NCI-H226 (cell line): Measurements from ENCODE around the gene RHOV.
A peak's percentile ranks its signal among the peaks of the same experiment; 100 is the strongest.

ENCODE experiments used
- DNase-seq: peaks from one replicate; pipeline ENCODE4 v3.0.0-alpha.2; 2015

RHOV gene

GRCh38 chr15:40873694-40874561 is at the start of gene RHOV:
Gene RHOV (minus strand): TSS chr15:40874234. CDS start chr15:40874139, 95 bp downstream.
- peak; percentile 31 for DNase-seq

GRCh38 chr15:40923551-40923950 is 49.5 kb upstream of the RHOV start:
- DNase-seq: no peak

- no peak for DNase-seq
These were observed 48.6 kb upstream of the RHOV start for GRCh38 chr15:40922608-40923005.

- no peak for DNase-seq
These were observed 48.0 kb upstream of the RHOV start for GRCh38 chr15:40921949-40922607.

GRCh38 chr15:40918799-40919392 is 44.9 kb upstream of the RHOV start:
- no peak for DNase-seq

- no peak for DNase-seq
These were observed 44.2 kb upstream of the RHOV start for GRCh38 chr15:40918146-40918798.

GRCh38 chr15:40917585-40917984 is 43.6 kb upstream of the RHOV start:
- DNase-seq: no peak

GRCh38 chr15:40915679-40916078 is 41.6 kb upstream of the RHOV start:
- no peak for DNase-seq

GRCh38 chr15:40915116-40915661 is 41.2 kb upstream of the RHOV start:
- no peak for DNase-seq

- DNase-seq: no peak
These were observed 40.5 kb upstream of the RHOV start for GRCh38 chr15:40914486-40914885.

- DNase-seq: no peak
These were observed 40.0 kb upstream of the RHOV start for GRCh38 chr15:40914013-40914412.

- DNase-seq: no peak
These were observed 38.4 kb upstream of the RHOV start for GRCh38 chr15:40912478-40912877.

- DNase-seq: no peak
These were observed 37.7 kb upstream of the RHOV start for GRCh38 chr15:40911693-40912092.

- DNase-seq: no peak
These were observed 37.1 kb upstream of the RHOV start for GRCh38 chr15:40911141-40911540.

- no peak for DNase-seq
These were observed 35.9 kb upstream of the RHOV start for GRCh38 chr15:40909662-40910630.

- DNase-seq: no peak
These were observed 34.1 kb upstream of the RHOV start for GRCh38 chr15:40908095-40908494.

- DNase-seq: no peak
These were observed 33.2 kb upstream of the RHOV start for GRCh38 chr15:40906991-40907802.

- peak; percentile 85 for DNase-seq
These were observed 32.3 kb upstream of the RHOV start for GRCh38 chr15:40906091-40906990.

- no peak for DNase-seq
These were observed 30.6 kb upstream of the RHOV start for GRCh38 chr15:40904552-40905201.
